Esophagus squamous epithelium (tissue), 5 donors: ENCODE results near the gene MAX. TPM values are rescaled to one million over a fixed set of nuclear protein-coding genes. Genes with fewer than 3 reads are reported as not detected.

ENCODE experiments used
- DNase-seq: peaks from one replicate; lab custom pipeline; 2025; lab: John Stamatoyannopoulos, UW
- H3K27ac ChIP-seq, 4 donors: fragments of 200-600 bp; sonication (generic); one replicate each; pipeline ENCODE4 v1.5.1; 2016 to 2019; ENCODE audit warnings: mild to moderate bottlenecking in 1 of 4
- H3K27me3 ChIP-seq, 4 donors: fragments of 200-600 bp; sonication (generic); 1 replicate in 3 of 4; 2 replicates in 1 of 4; pipeline versions ENCODE4 v1.5.1 to v1.6.0; 2017 to 2021; ENCODE audit warnings: antibody characterized with exemption in 1 of 4
- H3K36me3 ChIP-seq, 3 donors: fragments of 200-600 bp; sonication (generic); one replicate each; pipeline ENCODE4 v1.5.1; 2016 to 2019
- H3K4me1 ChIP-seq, 3 donors: fragments of 200-600 bp; sonication (generic); one replicate each; pipeline ENCODE4 v1.5.1; 2017 to 2019
- H3K4me3 ChIP-seq, 4 donors: fragments of 200-600 bp; sonication (generic); 1 replicate in 3 of 4; 2 replicates in 1 of 4; pipeline ENCODE4 v1.5.1; 2016 to 2019; ENCODE audit warnings: mild to moderate bottlenecking in 2 of 4, moderate library complexity in 1 of 4
- H3K9me3 ChIP-seq, 3 donors: fragments of 200-600 bp; sonication (generic); one replicate each; pipeline ENCODE4 v1.5.1; 2016 to 2019
- CTCF ChIP-seq, 6 experiments: fragments of 450-650 bp in 4 of 6; fragments of 200-600 bp in 2 of 6; sonication (generic) in 2 of 6; IDR thresholded peaks; one replicate each; pipeline ENCODE4 v1.5.1; 2016 to 2019; ENCODE audit warnings: antibody characterized with exemption in 6 of 6, mild to moderate bottlenecking in 4 of 6, moderate library complexity in 4 of 6
- POLR2A ChIP-seq, 4 donors: fragments of 450-650 bp; IDR thresholded peaks; one replicate each; pipeline ENCODE4 v1.6.1; 2017; ENCODE audit warnings: antibody characterized with exemption in 4 of 4, mild to moderate bottlenecking in 4 of 4, moderate library complexity in 3 of 4
- WGBS, 2 donors: methylation state at CpG; one replicate each; pipeline ENCODE4 v1.1.5; 2018; 5-methylcytosine and 5-hydroxymethylcytosine counted together
- intact Hi-C: fragments of 100-400 bp; cut with DNase I; formaldehyde crosslinking; loops from one replicate; pipeline ENCODE4 v1.15.0; 2022
- total RNA-seq, 4 donors: library from RNA; depleted of rRNA; stranded (reverse); fragments of >200 nt; gene quantifications; one replicate each; pipeline ENCODE4 v1.1.0, GENCODE V29; 2016
- donor health status: DM: yes; HTN: yes; CAD: no.

Gene MAX
- total RNA-seq, 4 donors from 2014 or later, result 45.3 to 88.7 (median 46.3) TPM

GRCh38 chr14:65074449-65075150, 27.7 kb downstream of the MAX start:
- H3K4me3 ChIP-seq, result no peak overlapping the region
- no peaks in the 10 kb centered on the region for H3K9me3 ChIP-seq
- peaks cover 52 to 87% (median 53%) of the 10 kb centered on the region in 3 donors for H3K4me1 ChIP-seq
- H3K27me3 ChIP-seq, result no peaks in the 10 kb centered on the region
- WGBS, 2 donors, result 24 to 25% methylated on average over 3 of the region's 3 CpGs
- intact Hi-C loops, result no loop called here
- no peak for DNase-seq
- no peak for TF ChIP-seq POLR2A (IDR thresholded peaks at IDR 0.05)
- no peak for TF ChIP-seq CTCF (IDR thresholded peaks at IDR 0.05)
- peaks cover 15 to 64% (median 26%) of the 10 kb centered on the region in 3 donors for H3K36me3 ChIP-seq
- H3K27ac ChIP-seq, result peak overlapping the region; percentile 43 to 91 (median 76)

- Histone ChIP-seq H3K27ac (peak overlapping the region; percentile 29 to 91 (median 76)), H3K4me3 (no peak overlapping the region), H3K36me3 (peaks cover 15 to 65% (median 30%) of the 10 kb centered on the region in 3 donors), H3K27me3 (no peaks in the 10 kb centered on the region), H3K9me3 (no peaks in the 10 kb centered on the region), H3K4me1 (peaks cover 52 to 87% (median 54%) of the 10 kb centered on the region in 3 donors)
- 84 to 92% methylated on average over 4 of the region's 4 CpGs for WGBS, 2 donors
- DNase-seq, result no peak
- no peak for TF ChIP-seq CTCF (IDR thresholded peaks at IDR 0.05)
- intact Hi-C loops, result no loop called here
Measured at GRCh38 chr14:65073605-65074201, 28.6 kb downstream of the MAX start.

- Histone ChIP-seq H3K27me3 (no peaks in the 10 kb centered on the region), H3K4me3 (no peak overlapping the region), H3K9me3 (no peaks in the 10 kb centered on the region), H3K4me1 (peaks cover 49 to 87% (median 57%) of the 10 kb centered on the region in 3 donors), H3K27ac (peak overlapping the region; percentile 29 to 91 (median 76)), H3K36me3 (peaks cover 15 to 61% (median 30%) of the 10 kb centered on the region in 3 donors)
- intact Hi-C loops, result no loop called here
- DNase-seq, result no peak
- 60 to 90% methylated on average over 1 of the region's 1 CpG for WGBS, 2 donors
- no peak for TF ChIP-seq POLR2A (IDR thresholded peaks at IDR 0.05)
- no peak for TF ChIP-seq CTCF (IDR thresholded peaks at IDR 0.05)
Measured at GRCh38 chr14:65072937-65073336, 29.4 kb downstream of the MAX start.

- H3K9me3 ChIP-seq, result no peaks in the 10 kb centered on the region
- TF ChIP-seq CTCF (IDR thresholded peaks at IDR 0.05) (no peak), POLR2A (IDR thresholded peaks at IDR 0.05) (no peak)
- peaks cover 8 to 54% (median 24%) of the 10 kb centered on the region in 3 donors for H3K36me3 ChIP-seq
- H3K4me1 ChIP-seq, result peaks cover 49 to 91% (median 57%) of the 10 kb centered on the region in 3 donors
- no peak overlapping the region for H3K4me3 ChIP-seq
- DNase-seq, result no peak
- H3K27ac ChIP-seq, result peak overlapping the region; percentile 63 to 91 (median 76)
- WGBS, 2 donors, result 85 to 100% methylated on average over 1 to 5 of the region's 6 CpGs
- intact Hi-C loops, result no loop called here
- no peaks in the 10 kb centered on the region for H3K27me3 ChIP-seq
Measured at GRCh38 chr14:65072256-65072655, 30.1 kb downstream of the MAX start.

- Histone ChIP-seq H3K27ac (peak overlapping the region; percentile 63 to 91 (median 76)), H3K9me3 (no peaks in the 10 kb centered on the region), H3K27me3 (no peaks in the 10 kb centered on the region), H3K4me3 (no peak overlapping the region), H3K36me3 (peaks cover 3 to 48% (median 19%) of the 10 kb centered on the region in 3 donors), H3K4me1 (peaks cover 49 to 95% (median 57%) of the 10 kb centered on the region in 3 donors)
- DNase-seq, result no peak
- 62 to 100% methylated on average over 2 to 3 of the region's 3 CpGs for WGBS, 2 donors
- intact Hi-C loops, result no loop called here
- TF ChIP-seq CTCF (IDR thresholded peaks at IDR 0.05), result peak in 2 of 6 experiments; percentile 5 to 15
- no peak for TF ChIP-seq POLR2A (IDR thresholded peaks at IDR 0.05)
Measured at GRCh38 chr14:65071544-65071943, 30.8 kb downstream of the MAX start.
